Right ventricle myocardium superior (tissue), 1 donor: ENCODE data around the gene BHLHA15. TPM values are rescaled to one million over a fixed set of nuclear protein-coding genes. Genes with fewer than 3 reads are reported as not detected.
A peak's percentile ranks its signal among the peaks of the same experiment; 100 is the strongest.

Experiments used
- ATAC-seq: fragments of 200-7000 bp; cut with Tn5 transposase; one replicate; pipeline ENCODE4 v1.9.1; 2020; ENCODE audit warnings: mild to moderate bottlenecking; ENCODE audit not compliant: poor library complexity
- DNase-seq: peaks from one replicate; pipeline ENCODE4 v3.0.0-alpha.2; 2020
- intact Hi-C: fragments of 100-400 bp; cut with DNase I; formaldehyde crosslinking; loops from one replicate; pipeline ENCODE4 v1.11.2; 2022
- total RNA-seq: library from RNA; stranded (reverse); fragmentation: NEBNext Ultra II Directional; extraction: Animal tissue kit (Norgen Biotek cat#: 25700); gene quantifications from one replicate; pipeline ENCODE4 v1.2.1, GENCODE V29; 2021
- donor health status: DM: no; HTN: yes; CAD: no; lungs with severe emphysema.

BHLHA15 gene
- total RNA-seq, 1 donor from 2014 or later, result not detected

- DNase-seq, result no peak
- ATAC-seq, result no peak
- intact Hi-C loops, result no loop called here
These were observed 22.2 kb downstream of the BHLHA15 start for GRCh38 chr7:98233219-98234070.

DNA sequence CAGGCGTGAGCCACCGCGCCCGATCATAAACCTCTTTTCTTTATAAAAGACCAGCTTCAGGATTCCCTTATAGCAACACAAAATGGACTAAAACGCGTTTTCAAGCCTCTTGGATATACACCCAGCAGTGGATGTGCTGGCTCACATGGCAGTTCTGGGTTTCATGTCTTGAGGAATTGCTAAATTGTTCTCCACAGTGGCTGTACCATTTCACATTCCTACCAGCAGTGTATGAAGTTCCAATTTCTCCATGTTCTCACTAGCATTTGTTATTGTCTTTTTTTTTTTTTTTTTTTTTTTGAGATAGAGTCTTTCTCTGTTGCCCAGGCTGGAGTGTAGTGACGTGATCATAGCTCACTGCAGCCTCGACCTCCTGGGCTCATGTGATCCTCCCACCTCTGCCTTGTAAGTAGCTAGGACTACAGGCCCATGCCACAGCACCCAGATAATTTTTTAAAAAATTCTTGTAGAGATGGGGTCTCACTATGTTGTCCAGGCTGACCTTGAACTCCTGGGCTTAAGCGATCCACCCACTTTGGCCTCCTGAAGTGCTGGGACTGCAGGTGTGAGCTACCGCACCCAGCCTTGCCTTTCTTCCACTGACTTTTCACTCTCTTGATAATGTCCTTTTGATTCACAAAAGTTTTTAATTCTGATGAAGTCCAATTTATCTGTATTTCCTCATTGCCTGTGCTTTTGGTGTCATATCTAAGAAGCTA is 23.3 kb downstream of the BHLHA15 start:
- no peak for ATAC-seq
- intact Hi-C loops, result no loop called here
- no peak for DNase-seq

GRCh38 chr7:98235901-98236300 is 24.7 kb downstream of the BHLHA15 start:
- intact Hi-C loops, result no loop called here
- DNase-seq (no peak), ATAC-seq (no peak)

GRCh38 chr7:98236355-98237185 is 25.3 kb downstream of the BHLHA15 start:
- intact Hi-C loops, result no loop called here
- no peak for DNase-seq
- ATAC-seq, result no peak

- ATAC-seq (no peak), DNase-seq (no peak)
- intact Hi-C loops, result no loop called here
These were observed 26.8 kb downstream of the BHLHA15 start for GRCh38 chr7:98238076-98238475.

DNA sequence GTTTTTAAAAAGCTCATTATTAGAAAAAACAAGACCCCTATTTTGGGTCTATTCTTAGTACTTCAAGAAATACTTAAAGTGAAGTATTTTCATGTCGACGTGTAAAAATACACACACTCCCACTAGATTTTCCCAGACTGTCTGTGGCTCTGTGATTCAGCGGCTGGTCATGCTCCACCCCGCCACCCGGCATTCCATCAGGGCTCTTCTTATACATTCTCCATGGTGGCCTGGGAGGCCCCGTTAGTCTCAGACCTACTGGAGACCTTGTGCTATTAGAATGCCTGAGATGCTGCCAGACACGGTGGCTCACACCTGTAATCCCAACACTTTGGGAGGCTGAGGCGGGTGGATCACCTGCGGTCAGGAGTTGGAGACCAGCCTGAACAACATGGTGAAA is 27.7 kb downstream of the BHLHA15 start:
- ATAC-seq (no peak), DNase-seq (peak; percentile 20)
- intact Hi-C loops, result no loop called here

DNA sequence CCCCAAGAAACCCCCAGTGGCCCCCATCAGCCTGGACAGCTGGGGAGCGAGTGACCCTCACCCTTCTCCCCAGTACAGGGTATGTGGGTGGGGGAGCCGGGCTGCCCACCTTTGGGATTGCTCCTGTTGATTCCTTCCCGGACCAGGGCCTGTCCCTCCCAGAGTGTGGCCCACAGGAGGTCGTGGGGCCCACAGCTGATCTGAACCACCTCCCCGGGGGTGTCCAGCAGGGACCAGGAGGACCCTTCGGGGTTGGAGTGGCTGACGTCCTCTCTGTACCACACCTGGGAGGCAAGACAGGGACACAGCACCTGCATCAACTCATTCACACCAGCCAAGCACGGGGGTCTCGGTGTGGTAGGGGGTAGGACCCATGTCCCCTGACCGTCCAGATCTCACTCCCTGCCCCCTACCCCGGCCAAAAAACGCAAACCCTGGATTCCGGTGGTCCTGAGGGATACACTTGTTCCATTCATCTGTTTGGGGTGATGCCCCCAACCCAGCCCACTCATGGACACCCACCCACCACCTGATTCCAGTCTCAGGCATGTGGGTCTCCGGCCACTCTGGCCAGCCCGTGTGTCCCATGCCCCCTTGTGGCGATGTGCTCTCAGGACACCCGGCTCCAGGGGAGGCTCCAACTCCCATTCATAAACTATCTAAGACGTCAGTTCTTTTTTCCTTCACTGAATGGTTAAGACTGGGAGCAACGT is 29.9 kb downstream of the BHLHA15 start:
- no peak for DNase-seq
- intact Hi-C loops, result loop anchor here (5.0 kb wide), 1 partner anchor 219 kb away; no protein-coding TSS in a partner anchor
- ATAC-seq, result peak; percentile 72

GRCh38 chr7:98241674-98242241 is 30.5 kb downstream of the BHLHA15 start:
- ATAC-seq, result no peak
- no peak for DNase-seq

DNA sequence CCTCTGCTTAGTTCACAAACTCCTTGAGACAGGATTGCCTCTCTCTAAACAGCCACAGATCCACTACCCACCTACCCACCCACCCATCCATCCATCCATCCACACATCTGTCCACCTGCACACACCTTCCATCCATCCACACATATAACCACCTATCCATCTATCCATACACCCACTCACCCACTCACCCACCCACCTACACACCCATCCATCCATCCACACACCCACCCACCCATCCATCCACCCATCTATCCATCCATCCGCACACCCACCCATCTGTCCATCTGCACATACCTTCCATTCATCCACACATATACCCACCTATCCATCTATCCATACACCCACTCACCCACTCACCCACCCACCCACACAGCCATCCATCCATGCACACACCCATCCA is 31.1 kb downstream of the BHLHA15 start:
- no peak for ATAC-seq
- intact Hi-C loops, result loop anchor here (5.0 kb wide), 1 partner anchor 220 kb away; no protein-coding TSS in a partner anchor
- DNase-seq, result no peak

More at GRCh38 chr7:98241674-98242241, 30.5 kb downstream of the BHLHA15 start:
- intact Hi-C loops, result loop anchor here (5.0 kb wide), 1 partner anchor 219 kb away; no protein-coding TSS in a partner anchor

GRCh38 chr7:98242934-98243333 is 31.7 kb downstream of the BHLHA15 start:
- DNase-seq, result no peak
- intact Hi-C loops, result loop anchor here (5.0 kb wide), 1 partner anchor 221 kb away; no protein-coding TSS in a partner anchor
- ATAC-seq, result no peak

GRCh38 chr7:98244871-98245270 is 33.6 kb downstream of the BHLHA15 start:
- intact Hi-C loops, result loop anchor here (5.0 kb wide), 1 partner anchor 223 kb away; no protein-coding TSS in a partner anchor
- ATAC-seq (no peak), DNase-seq (no peak)

- DNase-seq (no peak), ATAC-seq (no peak)
- intact Hi-C loops, result no loop called here
These were observed 36.9 kb downstream of the BHLHA15 start for GRCh38 chr7:98248156-98248555.

DNA sequence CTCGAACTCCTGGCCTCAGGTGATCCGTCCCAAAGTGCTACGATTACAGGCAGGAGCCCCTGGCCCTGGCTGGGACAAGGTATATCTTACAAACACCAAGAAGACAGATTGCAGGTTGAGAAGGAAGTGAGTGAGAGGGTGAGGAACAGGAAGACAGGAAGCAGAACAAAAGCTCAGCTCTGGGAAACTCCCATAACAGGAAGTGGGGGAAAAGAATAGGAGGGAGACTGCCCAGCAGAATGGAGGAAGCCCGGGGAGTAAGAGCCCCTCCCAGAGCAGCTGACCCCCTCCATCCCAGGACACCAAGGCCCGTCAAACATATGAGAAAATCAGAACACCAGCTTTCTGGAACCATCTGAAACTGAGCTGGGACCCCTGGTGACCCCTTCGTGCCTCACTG is 37.9 kb downstream of the BHLHA15 start:
- no peak for ATAC-seq
- intact Hi-C loops, result no loop called here
- no peak for DNase-seq

DNA sequence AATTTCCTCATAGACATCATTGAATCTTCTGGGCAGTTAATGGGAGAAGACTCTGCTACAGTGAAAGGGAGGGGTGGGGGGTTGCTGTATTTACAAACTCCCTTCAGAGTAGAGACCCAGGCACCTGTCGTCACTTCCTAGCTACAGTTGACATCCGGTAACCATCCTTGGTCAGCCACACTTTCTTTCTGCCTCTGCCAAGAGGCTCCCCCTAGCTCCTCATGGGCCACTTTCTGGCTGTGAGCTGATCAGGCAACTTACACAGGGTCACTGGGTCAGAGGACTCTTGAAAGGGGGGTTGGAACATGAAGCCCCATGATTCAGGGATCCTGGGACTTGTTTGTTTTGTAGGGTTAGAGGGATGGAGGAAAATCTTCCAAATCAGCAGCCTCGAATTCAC is 39.5 kb downstream of the BHLHA15 start:
- no peak for ATAC-seq
- DNase-seq, result no peak
- intact Hi-C loops, result no loop called here

DNA sequence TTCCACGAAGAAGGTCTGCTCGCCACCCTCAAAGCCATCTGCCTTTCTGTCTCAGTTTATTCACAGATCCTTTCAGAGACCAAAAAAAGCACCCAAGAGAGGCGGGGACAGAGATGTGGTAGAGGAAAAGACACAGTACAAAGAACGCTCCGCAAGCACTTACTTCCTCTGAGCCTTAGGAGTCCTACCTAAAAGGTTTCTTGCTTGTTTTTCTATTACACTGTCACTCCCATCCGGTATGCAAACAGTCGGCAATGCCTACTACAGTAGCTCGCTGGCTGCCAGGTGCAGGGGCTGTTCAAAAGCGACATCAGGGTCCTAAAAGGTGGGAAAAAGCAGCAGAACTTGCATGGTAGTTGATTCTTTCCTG is 40.0 kb downstream of the BHLHA15 start:
- DNase-seq, result no peak
- intact Hi-C loops, result no loop called here

DNA sequence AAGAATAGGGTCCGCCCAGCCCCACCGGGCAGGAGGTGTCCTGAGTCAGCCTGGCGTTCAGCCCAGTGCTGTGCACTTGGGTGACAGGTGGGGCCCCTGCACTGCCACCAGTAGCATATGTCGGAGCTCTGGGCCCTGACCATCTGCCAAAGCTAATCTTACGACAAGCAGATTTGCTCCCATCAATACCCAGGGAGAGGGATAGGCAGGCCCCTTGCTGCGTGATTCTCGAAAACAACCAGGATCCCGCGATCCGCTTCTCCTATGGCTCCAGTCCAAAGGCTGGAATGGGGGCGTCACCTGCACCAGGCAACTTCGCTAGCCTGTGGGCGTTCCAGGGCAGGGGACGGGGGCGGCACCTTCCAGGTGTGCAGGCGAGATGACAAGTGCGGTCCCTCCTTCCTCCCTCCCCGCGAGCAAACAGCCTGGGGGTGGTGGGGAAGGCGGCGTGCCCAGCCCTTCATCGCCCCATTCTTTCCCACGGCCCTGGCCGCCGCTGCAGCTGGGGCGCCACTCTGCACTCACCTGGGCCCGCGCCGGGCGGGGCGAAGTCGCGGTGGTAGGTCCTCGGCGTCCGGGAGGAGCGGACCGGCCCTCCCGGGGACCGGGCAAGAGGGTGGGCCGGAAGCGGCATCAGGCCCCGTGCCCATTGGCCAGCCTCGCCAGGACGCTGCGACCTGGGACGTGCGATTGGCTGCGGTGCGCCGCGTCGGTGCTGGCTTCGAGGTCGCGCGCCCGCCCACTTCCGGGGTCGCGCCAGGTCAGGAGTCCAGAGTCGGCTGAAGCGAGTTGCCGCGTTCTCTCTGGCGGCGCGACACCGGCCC is 40.6 kb downstream of the BHLHA15 start, which contains the start of gene TECPR1:
Gene TECPR1, minus strand, starts transcription at position 632 of the 824 bp plus-strand sequence. CDS start 6,086 bp downstream, outside the sequence.
- peak; percentile 98 for DNase-seq
- intact Hi-C loops, result no loop called here
- ATAC-seq, result peak; percentile 100

More for the DNA sequence above, 40.0 kb downstream of the BHLHA15 start:
- ATAC-seq, result no peak

GRCh38 chr7:98252425-98253054 is 41.3 kb downstream of the BHLHA15 start:
- DNase-seq, result no peak
- no peak for ATAC-seq
- intact Hi-C loops, result no loop called here
